IPS-NIHi7 (cell line): Measurements from ENCODE around the gene MSX2.

Experiments used
- DNase-seq: peaks from one replicate; pipeline ENCODE4 v3.0.0; 2012; ENCODE audit warnings: mixed read lengths; ENCODE audit errors: extremely low spot score

The MSX2 gene

DNA sequence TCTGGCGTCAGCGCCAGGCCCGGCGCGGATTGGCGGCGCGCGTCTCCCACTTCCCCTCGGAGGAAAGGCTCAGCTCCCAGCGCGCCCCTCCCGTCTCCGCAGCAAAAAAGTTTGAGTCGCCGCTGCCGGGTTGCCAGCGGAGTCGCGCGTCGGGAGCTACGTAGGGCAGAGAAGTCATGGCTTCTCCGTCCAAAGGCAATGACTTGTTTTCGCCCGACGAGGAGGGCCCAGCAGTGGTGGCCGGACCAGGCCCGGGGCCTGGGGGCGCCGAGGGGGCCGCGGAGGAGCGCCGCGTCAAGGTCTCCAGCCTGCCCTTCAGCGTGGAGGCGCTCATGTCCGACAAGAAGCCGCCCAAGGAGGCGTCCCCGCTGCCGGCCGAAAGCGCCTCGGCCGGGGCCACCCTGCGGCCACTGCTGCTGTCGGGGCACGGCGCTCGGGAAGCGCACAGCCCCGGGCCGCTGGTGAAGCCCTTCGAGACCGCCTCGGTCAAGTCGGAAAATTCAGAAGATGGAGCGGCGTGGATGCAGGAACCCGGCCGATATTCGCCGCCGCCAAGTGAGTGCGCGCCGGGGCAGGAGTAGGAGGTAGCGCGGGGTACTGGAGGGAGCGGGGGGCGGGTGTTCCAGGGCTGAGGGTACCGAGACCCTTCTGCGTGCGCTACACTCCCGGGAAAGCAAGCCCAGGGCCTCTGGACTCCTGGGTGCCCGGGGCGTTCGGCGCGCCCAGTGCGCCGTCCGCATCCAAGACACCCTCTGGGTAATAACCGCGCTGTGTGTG is at the start of gene MSX2:
TSS of gene MSX2 (plus strand) at position 99 of the 777 bp plus-strand sequence. CDS start at position 177, 78 bp downstream.
- DNase-seq, result peak; percentile 94

DNA sequence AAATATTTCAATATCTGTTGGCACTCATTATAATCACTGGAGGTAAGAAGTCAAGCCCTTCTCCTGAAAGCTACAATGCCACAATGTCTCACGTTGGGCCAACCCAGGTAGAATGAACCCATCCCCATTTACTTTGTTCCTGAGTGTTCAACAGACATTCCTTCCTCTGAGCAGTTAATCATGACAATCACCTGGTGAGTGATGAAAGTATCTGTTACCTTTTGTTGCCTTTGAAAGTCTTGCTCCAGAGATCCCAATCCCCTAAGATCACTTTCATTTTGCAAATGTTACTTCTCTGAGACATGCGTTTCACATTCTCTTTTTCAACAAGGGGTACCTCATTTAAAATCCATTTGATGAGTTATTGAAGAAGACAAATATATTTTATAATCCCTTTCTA is 49.3 kb upstream of the MSX2 start:
- no peak for DNase-seq

DNA sequence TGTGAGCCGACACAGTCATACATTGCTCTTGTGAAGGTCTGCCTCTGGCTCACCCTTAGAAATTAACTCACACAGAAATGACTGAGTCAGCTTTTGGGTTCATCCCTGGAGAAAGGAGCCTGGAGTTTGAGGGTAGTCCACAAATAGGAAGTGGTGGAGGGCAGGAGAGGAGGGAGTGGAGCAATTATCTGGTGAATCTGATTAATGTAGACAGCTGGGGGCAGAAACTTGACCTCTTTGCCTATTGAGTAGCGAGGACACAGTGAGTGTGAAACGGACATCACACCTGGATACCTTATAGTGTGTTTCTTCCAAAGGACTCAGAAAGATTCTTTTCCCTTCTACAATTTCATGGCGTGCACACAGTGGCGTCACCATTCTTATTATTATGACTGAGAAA is 48.5 kb upstream of the MSX2 start:
- no peak for DNase-seq

DNA sequence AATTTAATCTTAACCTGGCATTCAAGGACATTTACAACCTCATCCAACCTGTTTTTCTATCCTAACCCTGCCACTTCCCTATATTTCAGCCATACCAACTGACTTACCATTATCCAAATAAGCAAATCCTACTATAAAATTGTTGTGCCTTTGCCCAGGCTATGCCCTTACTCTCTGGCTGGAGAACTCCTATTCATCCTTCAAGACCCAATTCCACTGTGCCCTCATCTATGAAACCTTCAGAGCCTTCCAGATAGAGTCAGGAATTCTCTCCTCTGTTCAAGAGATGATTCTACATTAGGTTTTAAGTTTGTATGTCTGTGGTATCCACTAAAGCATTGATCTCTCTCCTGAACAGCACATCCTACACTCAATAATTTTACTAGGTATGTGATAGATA is 46.3 kb upstream of the MSX2 start:
- no peak for DNase-seq

DNA sequence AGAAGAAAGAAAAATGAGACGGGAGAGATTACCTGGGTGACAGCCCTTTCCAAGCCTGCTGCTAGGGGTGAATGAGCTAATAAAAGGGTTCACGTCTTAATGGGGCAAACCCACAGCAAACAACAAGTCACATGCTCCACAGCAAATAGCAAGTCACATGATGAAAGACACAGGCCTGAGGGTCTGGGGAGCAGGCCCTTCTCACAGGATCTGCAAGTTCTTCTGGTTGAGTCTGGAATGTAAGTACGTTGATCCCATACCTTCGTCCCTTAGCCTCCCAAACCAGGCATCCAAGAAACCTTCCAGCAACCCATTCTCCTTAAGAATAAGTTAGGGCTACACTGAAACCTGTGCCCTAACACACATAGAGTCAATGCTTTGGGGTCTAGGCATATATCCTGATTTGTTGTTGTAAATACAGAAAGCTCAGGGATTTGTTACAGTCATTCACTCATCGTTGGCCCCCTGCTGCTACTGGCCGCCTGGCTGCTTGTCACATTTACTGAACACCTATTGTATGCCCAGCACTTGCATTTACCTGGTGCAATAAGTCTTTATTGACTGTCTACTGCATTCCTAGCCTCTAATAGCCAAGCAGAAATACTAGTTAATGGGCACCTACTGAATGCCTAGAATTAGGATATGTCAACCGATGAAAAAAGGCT is 43.3 kb upstream of the MSX2 start:
- no peak for DNase-seq

DNA sequence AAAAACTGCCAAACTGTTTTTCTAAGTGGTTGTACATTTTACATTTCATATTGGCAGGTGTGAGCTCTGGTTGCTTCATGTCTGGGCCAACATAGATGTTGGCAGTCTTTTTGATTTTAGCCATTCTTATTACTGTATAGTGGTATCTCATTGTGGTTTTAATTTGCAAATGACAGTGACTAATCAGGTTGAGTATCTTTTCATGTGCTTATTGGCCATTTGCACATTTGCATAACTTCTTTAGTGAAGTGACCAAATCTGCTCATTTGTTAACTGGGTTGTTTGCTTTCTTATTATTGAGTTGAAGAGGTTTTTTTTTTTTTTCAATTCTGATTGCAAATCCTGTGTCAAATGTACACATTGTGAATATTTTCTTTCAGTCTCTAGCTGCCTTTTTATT is 36.9 kb upstream of the MSX2 start:
- DNase-seq, result no peak

DNA sequence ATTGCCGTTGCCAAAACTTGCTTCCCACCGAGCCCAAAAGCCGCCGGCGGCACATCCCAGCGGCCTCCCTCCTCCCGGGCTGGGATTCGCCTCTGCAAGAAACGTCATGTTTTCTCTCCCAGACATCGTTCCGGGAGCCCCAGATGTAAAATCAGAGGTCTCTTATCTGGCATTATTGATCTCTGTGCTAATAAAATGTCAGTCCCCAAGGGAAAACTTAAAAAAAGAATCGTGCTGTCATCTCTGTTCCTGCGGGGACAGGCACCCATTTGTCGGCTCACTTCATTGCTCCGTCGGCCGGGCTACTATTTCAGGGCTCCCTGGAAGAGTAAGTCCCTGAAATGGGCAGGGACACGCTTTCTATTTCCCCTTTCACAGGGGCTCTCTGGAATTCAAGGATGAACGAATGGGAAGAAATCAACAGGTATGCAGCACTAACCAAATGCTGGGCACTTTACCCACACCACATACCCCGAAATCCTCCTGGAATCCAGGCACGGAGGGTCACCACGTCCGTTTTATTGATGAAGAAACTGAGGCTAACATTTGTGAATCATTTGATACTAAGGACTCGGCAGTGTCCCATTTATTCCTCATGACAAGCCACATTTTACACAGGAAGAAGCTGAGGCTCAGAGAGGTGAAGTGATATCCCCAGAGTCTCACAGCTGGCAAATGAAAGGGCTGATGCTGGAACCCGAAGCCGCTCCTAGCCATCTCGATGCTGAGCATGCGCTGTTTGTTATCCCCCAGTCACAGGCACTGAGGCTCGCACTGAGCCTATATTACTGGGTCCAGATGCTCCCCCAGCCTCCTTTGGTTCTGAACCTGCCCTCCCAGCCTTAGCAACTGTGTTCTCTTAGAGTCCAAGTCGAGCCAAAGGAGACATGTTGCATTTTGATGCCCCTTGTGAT is 35.7 kb upstream of the MSX2 start:
- DNase-seq, result peak; percentile 69

DNA sequence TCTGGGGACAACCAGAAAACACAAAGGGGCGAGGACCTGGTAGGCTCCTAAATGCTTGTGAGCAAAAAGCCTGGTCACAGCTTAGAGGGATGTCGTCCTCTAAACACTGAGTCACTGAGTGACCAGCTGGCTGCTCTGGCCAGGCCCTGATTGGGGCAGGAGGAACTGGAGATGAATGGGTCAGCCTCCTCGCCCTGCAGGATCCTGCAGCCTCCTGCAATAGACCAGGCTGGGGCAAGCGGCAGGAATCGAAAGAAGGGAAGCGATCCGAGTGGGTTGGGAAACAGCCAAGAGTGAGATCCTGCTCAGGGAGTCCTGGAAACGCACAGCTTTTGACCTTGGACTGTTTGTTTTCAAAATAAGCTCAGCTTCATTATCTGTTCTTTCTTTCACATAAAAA is 34.1 kb upstream of the MSX2 start:
- DNase-seq, result peak; percentile 54

DNA sequence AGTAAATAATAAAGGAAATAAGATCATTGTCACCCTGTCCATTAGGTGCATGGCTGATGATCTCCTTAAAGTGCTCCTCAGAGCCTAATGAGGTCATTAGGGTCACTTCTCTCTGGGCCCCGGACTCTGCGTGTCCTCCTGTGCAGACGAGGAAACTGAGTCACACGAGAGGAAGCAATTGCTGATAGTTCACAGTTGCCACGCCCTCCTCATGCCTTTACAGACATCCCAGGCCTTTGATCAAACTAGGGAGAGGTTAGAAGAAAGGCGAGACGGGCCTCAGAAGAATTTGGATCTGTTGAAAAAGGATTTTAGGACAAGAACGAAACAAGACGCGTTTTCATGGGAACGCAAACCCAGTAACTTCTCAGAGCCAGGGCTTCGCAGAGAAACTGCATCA is 32.0 kb upstream of the MSX2 start:
- no peak for DNase-seq

DNA sequence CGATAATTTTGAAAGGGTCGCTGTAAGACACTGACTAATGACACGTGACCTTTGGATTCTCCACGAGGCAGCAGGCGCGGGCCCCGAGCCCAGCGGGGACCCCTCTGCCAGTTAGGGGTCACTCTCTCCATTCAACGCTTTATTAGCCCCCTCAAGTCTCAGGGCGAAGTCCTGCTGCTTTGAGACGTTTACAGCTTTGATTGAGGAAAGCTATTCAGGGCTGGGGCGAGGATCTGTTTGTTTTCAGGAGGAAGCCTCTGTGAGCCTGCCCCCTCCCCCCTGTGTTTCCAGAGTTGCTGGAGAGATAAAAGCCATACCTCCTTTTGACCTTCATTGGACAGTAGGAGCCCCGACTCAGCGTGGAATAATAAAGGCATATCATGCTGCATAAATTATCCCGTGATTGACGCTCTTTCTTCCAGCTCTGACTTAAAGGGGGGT is 31.4 kb upstream of the MSX2 start:
- peak; percentile 72 for DNase-seq

DNA sequence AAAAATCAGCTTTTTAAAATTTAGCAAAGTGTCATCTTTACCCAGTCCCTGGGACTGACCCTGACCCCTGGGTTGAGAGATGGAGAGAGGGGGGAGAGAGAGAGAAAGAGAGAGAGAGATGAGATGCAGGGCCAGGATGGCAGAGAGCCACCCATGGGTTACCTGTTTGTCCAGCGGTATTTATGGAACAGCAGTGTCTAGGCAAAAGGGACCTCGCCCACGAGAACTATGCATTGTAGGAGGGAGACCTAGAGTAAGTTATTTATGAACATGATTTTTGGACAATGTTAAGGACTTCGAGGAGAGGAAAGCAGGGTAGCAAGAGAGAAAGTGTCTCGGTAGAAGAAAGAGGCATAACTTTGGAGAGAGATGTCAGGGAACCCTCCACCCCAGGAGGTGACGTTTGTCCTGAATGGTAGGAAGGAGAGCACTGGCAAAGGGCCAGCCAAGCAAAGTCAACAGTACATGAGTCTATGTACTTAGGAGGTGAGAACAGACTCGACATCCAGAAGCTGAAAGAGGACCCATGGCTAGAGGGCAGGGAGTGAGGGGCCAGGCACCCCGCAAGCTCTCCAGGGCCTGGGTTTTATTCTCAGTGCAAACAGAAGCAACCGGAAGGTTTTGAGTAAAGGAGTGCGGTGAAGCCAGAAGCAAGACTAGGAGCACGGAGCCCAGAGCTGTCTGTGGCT is 30.5 kb upstream of the MSX2 start:
- DNase-seq, result no peak

DNA sequence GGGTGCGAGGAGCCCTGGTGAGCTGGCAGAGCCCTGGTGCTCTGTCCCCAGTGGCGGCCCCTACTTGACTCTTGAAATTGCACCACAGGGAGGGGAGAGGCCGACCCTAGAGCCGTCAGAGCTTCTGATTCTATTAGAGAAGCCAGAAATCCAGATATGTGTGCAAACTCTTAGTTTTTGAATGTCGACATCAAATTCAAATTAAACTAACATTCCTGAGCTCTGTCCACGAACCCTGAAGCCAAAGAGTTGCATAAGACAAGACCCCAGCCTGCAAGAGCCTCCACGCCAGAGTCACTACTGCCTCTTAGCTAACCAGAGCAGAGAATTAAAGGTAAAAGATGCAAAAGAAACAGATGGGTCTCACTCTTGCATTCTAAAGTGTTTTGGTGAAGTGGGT is 29.8 kb upstream of the MSX2 start:
- DNase-seq, result no peak

DNA sequence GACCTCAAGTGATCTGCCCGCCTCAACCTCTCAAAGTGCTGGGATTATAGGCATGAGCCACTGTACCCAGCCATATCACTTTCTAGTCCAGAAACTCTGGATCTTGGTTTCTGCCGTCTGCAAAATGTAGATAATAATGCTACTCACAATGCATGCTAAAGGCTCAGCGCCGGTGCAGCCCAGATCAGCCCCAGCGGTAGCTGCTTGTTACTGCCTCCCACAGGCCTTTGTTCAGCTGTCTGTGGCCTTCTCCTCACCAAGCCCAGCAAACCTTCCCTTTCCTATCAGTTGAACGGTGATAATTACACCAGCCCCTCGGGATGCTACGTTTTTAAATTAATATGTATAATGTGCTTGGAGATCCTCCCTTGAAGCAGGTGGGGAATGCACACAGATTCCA is 26.2 kb upstream of the MSX2 start:
- no peak for DNase-seq

DNA sequence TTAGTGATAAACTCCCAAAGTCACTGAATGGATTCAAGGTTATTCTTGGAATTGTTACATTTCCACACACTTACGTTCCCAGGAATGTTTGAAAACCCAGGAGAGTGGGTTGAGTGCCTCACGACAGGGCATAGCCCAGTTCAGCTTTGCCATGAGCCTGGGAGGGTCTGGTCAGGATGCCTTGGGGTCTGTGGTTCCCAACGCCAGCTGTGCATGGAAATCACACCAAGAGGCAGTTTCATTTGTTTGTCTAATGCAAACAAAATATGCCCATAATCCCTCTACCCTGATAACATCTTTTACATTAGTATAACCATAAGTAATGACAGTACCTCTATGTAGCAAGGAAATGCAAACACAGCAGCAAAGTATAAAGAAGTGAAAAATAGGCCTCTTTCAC is 25.3 kb upstream of the MSX2 start:
- no peak for DNase-seq

DNA sequence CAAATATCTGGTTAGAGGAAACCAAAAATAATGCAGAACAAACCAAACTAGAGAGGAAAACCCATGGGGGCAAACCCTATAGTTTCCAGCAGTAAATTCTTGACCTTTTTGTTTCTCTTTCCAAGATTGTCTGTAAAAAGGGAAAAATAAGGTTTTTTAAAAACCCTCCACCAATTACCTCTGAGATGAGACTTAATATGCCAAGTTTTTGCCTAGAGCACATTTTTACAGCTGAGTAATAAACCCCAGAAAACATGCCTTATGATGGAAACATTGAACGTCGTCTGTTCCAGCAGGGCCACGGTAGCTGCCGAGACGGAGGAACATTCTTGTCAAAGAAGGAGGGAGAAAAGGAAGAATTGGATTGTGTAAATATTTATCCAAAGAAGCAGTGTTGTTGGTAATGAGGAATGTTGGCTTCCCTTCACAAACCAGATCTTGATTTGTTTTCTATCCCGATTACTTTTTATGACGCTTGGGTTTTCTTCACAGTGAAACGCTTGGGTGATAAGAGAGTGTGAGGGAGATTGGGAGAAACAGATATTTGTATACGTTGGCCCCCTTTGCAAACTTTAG is 17.3 kb upstream of the MSX2 start:
- no peak for DNase-seq

DNA sequence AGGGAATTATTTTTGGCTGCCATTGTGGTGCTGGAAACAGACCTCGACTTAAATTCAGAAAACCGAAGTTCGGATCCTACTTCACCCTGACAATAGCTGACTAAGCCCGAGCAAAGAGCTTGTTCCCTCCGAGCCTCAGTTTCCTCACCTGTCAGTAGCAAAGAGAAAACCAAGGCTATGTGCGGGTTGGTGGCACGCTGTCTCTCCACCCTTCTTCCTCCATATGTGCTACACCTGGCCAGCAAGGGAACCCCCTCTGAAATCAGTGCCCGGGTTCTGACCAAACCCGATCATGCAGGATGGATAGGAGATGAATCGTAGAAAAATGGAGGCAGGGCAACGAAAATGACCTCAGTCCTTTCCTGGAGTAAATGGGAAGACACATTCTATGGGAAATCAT is 16.7 kb upstream of the MSX2 start:
- DNase-seq, result no peak

DNA sequence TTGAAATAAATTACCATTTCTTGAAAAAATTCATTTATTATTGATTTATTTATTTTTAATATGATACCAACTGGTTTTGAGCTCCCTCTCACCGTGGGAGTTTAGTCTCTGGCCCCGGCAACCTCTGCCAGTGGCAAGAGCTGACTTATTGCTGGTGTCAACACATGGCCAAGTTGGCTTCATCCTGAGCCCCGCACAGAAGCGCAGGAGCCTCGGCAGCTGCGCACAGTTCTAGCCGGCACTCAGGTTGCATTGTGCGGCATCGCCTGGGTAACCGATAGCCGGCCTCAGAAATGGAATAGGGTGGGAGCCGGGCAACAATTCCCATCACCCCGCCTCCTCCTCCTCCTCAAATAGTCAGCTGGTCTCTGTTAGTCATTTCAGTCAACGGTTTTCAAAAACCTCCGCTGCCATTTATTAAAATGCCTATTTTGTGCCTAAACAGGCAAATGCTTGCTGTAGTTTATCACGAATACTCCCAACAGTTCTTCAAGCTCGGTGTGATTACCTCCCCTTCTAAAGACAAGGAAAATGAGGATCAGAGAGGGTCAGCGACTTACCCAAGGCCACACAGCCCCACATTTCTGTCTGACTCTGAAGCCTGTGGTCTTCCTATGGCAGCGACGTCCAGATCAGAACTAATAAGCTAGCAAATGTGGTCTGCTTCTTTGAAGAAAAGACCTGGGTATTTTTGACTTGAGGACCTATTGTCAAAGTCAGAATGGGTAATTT is 15.7 kb upstream of the MSX2 start:
- DNase-seq, result no peak

DNA sequence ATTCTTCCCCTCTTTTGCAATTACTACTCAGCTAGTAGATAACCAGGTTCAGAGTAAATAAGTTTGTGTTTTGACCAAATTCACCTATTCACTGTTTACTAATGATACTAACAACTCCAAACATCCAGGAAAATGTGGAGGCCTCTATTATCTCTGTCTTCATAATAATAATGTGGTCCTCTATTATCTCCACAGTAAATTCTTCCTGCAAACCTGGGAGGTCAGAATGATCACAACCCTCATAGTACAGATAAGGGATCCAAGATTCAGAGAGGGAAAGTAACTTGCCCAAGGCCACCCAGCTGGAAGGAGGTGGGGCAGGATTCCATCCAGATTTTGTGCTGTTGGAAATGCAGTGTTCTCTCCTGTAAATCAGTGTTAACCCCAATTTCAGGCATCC is 9.6 kb upstream of the MSX2 start:
- no peak for DNase-seq

DNA sequence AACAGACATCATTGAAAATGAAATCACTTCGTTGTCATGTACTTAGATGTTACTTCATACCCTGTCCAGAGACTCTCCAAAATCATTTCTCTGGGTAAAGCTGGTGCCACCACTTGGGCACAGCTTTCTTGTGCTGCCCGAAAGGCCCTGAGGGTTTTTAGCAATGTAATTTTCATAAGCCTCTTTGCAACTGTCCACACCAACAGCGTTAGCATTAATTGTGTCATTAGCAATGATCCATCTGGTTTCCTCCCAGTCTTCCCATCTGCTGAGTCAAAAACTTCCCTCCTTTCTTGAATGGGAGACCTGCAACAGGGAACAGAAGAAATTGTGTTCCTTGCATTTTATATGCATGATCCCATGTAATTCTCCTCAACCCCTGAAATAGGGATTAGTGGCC is 8.6 kb upstream of the MSX2 start:
- DNase-seq, result no peak

DNA sequence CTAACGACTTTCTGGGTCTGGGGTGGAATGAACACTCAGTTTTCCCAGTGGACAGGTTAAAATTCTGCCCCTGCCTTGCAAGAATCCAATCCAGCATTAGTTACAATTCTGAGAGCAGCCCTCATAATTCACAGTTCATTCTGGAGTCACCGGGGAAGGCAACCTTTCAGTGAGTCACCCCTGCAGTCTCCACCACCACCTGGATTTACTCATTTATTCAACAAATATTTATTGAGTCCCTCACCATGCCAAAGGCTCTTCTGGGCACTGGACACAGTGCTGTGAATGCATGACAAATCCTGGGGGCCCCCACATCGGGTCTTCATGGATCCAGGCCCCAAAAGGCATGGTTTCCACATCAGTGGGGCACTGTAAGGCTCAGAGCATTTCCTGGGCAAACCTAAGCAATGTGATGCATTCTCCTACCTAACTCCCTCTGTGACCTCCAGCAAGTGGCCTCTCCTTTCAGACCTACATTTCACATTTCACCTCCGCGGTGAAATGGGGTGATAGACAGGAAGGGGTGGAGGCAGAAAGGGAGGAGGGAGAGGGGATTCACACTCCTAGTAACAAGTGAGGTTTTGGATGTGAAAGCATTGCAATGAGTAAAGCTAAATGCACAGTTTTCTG is 6.4 kb upstream of the MSX2 start:
- DNase-seq, result no peak
